Activated CD4-positive, alpha-beta T cell treated with anti-CD3 and anti-CD28 coated beads, Interleukin-2, amount 50 U/mL, for 48 hours (primary cell): ENCODE data around the gene TMC1.

Experiments
- DNase-seq, 2 experiments: peaks; one replicate each; pipeline ENCODE4 v3.0.0-alpha.2; 2020

The TMC1 gene

DNA sequence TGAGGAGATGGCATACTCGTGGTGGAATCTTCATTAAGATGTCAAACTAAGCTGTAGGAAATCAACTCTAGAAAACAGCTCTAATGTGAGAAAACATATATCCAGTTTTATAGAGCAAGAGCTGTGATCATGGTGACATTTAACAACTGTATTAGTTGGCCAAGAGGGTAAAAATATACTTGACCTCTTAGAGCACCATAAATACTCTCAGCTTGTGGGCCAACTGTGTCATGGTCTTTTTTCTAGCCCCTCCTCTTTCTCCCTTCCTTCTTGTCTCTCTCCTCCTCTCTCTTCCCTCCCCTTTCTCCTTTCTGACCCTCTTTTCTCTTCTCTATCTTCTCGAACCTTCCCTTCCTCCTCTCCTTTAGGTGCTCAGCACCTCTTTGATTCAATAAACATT, 54.7 kb downstream of the TMC1 start:
- no peak for DNase-seq

DNA sequence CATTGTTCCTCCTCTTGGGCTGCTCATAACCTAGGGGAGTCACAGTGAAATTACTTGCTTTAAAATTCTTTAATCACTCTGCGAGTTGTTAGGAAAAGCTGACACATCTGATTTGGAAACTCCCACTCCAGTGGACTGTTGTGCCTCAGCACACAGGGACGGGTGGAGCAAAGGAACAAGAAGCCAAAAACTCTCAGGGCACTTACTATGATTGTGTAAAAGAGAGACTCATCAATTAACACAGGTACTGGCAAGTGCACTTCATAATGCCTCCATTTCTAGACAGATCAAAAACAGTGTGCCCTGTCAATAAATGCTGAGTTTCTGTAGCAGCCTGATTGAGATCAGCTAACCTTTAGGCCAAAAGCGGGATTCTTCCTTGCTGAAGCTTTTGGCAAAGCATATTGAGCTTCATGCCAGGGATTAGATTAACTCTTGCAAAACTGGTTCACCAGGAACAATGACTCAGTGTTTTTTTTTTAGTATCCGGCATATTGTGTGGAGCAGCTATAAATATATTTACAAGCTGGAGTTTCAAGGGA, 55.9 kb downstream of the TMC1 start:
- no peak for DNase-seq

DNA sequence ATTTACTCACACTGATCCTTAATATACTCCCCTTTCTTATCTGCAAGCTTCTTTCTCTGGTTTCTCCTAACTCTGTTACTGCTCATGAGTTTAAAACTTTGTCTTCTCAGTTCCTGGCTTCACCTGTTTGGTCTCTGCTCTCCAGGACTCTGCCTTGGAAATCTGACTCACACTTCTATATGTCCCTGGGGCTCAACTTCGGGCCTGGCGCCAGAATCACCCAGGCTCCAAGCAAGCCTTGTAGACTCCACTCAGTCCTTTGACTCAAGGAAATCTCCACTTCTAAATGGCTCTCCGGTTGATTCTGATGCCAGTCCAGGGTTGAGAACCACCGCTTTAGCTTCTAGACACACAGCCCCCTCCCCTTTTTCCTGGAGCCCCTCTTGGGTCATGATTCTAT, 57.8 kb downstream of the TMC1 start:
- DNase-seq = no peak

DNA sequence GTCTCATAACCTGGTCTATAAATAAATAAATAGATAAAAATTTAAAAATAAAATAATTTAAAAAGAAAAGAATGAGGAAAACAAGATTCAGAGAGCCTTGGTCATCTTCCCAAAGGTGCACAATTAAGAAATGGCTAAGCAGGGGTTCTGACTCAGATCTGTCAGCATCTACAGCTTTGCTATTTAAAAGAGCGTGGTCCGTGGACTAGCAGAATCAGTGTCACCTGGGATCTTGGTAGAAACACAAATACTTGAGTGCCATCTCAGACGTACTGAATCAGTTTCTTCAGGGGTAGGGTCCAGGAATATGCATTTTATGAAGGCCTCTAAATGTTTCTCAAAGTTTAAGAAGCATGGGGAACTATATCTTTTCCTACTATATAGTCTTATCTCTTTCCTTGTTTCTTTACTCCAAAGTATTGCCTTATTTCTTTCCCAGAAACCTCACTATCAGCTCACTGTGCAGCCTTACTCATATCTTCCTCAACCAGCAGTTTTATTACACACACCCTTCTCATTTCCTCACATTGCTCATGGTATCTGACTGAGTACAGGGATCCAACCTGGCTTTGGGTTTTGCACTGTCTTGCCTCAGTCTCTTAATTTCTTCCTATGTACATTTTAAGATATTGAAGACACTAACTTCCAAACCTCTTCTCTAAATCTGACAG, 58.6 kb downstream of the TMC1 start:
- DNase-seq = no peak

DNA sequence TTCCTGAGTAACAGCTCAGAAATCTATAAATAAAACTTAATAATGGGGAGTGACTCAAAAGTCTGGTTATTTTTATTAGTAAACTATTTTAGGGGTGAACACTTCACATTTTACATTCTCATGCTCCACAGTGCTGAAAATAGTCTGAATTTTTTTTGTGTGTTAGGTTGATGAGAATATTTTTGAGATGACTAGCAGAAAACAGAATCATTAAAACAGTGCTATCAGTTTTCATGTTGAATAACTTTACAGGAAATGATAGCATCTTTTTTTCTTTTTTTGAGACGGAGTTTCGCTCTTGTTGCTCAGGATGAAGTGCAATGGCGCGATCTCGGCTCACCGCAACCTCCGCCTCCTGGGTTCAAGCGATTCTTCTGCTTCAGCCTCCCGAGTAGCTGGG, 60.3 kb downstream of the TMC1 start:
- DNase-seq = peak; percentile 35 to 48

DNA sequence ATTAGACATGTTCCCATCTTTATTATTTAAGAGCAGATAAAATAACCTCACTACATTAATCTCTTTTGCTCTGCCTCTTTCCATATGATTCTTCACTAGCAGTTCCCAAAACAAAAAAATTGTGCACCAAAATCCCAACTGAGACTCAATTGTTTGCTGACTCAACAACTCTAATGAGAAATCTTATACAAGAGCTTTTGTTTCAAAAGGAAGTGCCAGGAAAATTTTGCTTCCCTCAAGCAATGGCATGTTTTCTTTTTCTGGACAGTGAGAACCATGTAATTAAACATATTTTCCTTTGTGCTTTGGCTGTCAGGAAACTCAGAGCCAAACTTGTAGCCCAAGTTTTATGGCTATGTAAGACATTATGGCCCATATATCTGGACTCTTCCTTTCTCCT, 62.0 kb downstream of the TMC1 start:
- DNase-seq = no peak

DNA sequence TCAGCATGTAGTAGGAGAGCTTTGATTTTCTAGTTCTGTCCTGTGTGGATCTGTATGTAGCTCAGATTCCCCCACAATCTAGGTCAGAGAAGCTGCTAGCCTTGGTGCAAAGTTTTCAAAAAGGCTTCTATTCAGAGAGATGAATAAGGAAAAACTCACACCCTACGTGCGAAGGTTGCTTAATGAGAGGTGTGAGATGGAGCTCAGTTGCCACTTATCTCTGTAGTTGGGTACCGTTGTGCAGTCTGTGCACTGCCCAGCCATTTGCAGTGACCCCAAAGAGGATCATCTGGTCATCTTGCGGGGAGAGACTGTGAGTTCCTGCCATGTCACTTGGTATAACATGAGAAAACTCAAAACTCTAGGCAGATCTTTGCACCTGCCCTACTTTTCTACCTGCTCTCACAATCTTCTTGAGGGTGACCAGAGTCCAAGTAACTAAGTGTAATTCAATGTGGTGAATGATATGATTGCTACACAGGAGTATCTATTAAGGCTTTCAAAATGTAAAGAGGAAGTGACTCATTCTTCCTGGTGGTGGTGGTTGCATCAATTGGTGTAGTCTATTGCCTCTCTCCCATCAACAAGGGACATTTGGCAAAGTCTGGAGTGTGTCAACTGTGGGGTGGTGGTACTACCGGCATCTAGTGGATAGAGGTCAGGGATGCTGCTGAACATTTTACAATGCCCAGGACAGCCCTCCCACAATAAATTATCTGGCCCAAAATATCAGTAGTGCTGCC, 65.2 kb downstream of the TMC1 start:
- peak in 1 of 2 experiments; percentile 14 for DNase-seq

DNA sequence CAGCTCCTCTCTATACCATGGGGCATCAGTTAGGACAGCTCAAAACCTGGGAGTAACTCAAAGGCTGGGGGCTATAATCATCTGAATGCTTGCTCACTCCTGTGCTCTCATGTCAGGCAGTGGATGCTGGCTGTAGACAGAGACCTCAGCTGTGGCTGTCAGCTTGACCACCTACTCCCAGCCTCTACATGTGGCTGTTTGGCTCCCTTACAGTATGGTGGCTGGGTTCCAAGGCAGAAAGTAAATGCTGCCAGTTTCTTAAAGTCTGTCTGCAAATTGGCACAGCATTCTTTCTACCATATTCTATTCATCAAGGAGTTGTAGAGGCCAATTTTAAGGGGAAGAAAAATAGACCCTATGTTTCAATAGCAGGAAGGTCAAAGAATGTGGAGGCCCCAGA, 66.9 kb downstream of the TMC1 start:
- DNase-seq = no peak

DNA sequence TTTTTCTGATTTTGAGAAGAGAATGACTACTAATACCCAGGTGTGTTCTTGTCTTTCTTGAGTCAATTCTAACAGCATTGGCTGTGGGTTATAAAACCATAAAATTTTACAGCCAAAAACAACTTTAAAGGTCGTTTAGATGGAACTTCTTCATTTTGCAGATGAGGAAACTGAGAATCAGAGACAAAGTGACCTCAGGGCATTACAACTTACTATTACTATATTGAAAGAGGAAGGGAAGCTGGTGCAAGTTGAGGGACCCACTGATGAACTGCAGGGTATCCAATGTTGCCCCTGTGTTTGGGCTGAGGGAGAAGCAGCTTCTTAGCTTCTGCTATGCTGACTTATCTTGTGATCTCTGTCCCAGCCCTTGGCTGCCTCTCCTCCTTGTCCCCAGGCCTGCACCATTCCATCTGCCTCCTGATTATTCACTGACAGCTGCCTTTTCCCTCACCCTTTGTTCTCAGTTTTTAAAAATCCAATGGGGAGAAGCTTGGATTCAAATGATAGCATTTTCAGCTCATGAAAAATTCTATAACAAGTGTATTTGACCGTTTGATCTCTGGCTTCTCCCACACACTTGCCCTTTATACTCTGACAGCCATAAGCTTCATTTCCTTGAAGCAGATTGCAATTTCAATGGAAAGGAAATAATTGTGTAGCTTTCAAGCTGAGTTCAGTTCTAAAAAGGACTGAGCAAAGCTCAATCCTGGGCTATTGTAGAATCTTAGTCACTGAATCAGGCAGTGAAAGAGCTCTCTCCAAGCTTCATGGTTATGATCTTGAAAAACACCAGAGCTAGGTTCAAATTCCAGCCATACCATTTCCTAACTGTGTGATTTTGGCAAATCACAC, 68.5 kb downstream of the TMC1 start:
- no peak for DNase-seq

DNA sequence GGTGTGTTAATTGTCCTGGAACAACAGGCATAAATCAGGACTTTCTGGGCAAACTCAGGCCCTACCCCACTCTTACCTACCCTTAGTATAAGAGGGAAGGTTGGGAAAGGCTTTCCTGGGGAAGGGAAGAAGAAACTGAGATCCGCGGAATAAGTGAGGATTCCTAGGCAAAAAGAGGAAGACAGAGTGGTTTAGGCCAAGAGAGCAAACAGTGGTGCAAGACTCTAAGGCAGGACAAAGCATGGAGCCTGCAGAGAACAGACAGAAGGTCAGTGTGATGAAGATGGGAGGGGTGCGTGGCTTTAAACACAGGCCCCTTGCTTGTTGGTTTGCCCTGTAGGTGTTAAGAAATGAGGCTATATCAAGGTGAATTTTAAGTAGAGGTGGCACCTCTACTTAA, 69.4 kb downstream of the TMC1 start:
- DNase-seq = no peak

DNA sequence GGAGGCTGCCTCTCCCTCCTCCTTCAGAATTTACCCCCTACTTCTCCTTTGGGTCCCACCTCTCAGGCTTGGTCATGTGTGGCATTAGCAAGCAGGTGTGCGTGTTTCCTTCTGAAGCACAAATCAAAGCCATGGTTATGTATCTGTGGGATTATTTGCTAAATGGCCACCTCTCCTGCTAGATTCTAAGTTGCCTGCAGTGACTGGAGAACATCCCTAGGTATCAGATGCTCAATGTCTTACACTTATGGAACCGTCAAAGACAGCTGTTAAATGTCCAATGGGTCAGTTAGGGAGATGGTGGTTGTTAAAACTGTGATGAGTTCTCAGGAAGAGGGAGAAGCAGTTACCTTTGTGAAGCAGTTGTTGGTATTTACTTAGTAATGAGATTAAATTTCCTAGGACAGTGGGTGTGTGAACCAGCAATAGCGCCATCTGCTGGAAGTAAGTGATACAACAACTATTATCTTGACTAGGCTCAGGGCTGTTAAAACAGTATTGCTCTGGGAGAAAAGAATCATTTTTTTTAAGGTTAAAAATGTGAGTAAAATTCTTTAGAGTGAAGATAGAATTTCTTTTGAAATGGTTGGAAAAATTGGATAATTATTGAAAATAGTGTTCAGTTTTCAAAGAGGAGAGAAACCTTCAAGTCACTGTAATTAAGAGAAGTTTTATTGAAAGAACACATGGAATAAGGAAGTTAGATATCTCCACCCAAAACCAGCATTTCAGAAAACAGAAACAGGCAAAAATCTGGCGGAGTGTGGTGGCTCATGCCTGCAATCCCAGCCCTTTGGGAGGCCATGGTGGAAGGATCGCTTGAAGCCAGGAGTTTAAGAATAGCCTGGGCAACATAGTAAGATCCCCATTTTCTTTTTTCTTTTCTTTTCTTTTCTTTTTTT, 71.3 kb downstream of the TMC1 start:
- peak in 1 of 2 experiments; percentile 15 for DNase-seq

DNA sequence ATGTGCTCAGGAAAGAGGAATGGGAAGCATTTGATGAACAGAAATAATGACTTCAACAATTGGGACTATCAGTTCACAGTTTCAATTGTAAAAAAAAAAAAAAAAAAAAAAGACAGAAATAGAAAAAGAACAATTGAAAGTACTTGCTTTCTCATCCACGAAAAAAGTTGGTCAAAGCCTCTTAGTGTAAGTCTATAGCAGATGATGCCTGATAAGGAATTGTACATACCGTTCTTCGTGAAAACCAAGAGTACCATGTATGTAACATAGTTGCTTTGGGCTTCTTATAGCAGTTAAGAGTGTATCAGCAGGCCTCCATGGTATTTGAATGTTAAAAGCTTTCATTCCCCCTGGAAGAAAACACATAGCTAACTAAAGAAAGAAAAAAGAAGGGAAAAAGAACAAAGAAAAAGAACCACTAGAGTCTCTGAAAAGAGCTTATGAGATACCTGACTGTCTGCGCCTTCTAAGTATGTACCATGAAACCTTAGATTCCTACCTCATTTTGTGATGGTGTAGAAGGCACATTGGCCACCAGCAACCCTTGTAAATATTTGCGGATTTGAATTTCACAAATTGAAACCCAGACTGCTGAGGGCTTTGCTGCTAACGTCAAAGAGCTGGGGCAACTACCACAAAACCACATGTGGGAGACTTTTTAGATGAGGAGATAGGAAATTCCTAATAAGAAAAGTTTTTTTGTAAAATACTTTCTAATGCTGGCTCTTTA, 75.2 kb downstream of the TMC1 start:
- peak in 1 of 2 experiments; percentile 7 for DNase-seq

DNA sequence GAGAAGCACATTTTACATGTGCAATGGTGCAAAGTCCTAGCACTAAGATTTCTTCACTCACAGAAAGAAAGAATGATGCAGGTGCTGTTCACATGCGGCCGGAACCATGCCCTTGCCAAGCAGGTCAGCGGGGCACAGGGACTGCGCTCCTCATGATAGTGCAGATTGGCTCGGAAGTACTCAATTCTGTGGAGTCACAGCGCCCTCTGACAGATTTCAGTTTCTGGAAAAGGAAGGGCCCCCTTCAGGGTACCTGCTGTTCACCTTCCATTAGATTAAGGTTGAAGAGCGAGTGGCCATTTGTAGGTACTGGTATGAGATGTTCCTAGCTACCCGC, 75.7 kb downstream of the TMC1 start:
- DNase-seq = peak in 1 of 2 experiments; percentile 14

DNA sequence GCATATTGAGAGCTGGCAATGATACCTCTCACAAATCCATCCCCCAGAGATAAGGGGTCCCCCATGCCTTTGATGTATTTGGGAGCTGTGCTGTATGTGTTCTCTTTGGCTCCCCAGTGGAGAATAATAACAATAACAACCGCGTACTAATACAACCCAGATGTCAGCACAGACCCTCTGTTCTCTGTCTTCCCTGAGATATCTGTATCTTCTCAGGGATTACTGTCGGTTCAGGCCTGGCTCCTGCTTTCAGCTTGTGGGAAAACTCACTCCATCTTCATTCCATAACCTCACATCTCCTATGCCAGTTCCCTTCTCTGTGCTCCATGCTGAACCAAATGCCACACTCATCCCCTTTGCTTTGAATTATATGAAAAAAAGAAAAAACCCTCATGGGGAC, 76.2 kb downstream of the TMC1 start:
- no peak for DNase-seq

DNA sequence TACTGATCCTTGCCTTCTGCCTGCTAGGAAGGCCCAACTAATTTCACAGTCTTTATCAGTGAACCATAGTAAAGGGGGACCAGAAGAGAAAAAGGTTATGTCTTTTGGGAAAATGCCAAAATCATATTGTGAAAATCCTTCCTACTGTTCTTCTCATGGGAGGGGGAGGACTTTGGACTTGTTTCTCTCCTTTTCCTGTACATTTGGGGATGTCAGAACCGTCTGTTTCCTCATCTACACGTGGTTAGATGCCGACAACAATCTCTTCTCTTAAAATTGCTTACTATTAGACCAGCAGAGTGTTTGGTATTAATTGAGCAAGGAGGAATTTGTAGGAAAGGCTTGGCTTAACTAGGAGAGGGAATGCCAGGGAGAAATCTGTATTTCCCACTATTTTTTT, 77.2 kb downstream of the TMC1 start:
- no peak for DNase-seq

DNA sequence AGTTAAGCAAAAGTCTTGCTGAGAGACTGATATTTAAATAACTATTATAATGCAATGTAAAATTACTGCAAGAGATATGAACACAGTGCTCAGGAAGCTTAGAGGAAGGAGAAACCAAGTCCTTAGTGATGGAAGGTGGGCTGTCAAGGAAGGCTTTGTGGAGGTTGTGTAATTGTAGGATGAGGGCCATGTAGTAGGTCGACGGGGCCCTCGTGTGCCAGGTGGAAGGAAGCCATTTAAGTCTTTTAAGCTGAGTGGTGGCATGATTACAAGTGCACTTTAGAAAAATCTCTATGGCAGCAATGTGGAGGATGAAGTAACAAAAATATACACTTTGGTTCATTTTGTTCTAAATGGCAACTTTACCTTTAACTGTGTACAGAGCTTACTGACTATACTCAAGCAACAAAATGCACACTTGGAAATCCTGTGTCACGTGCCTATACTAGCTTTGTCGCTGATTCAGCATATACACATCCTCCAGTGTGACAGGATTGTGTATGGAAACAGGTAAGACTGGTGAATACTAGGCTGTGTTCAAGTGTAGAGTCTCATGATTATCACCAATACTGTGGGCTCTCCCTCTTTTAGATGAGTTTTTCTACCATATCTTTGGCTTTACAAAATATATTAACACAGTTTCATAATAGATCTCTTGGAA, 78.6 kb downstream of the TMC1 start:
- no peak for DNase-seq

DNA sequence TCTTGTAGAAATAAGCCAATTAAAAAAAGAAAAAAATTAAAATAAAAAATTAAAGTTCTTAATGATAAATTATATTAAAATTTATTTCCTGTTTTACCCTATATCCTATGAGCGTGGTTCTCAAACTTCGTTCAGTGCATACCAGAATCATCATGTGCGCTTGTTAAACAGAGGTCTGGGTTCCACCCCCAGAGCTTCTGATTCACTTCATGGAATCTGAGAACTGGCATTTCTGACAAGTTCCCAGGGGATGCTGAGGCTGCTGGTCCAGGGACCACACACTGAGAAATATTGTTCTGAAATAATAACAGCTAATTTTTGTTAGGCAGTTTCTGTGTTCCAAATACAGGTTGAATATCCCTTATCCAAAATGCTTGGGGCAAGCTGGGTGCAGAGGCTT, 79.3 kb downstream of the TMC1 start:
- DNase-seq = no peak

DNA sequence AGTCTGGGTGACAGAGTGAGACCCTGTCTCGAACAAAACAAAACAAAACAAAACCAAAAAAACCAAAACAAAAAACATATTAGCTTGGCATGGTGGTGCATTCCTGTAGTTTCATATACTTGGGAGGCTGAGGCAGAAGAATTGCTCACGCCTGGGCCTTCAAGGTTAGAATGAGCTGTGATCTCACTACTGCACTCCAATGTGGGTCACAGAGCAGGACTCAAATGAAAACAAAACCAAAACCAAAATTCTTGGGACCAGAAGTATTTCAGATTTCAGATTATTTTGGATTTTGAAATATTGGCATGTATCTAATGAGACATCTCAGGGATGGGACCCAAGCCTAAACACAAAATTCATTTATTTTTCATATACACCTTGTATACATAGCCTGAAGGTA, 80.2 kb downstream of the TMC1 start:
- no peak for DNase-seq

DNA sequence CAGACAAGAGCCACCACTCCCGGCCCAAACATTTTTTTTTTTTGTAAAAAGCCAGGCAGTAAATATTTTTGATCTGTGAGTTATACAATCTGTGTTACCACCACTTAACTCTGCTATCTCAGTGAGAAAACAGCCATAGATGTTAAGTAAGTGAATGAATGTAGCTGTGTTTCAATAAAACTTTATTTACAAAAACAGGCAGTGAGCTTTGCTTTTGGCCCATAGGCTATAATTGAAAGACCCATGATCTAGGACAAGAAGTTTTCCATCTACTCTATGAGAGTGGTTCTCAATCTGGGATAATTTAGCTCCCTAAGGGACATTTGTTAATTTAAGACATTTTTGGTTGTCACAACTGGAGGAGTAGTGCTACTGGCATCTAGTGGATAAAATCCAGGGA, 91.0 kb downstream of the TMC1 start:
- no peak for DNase-seq

DNA sequence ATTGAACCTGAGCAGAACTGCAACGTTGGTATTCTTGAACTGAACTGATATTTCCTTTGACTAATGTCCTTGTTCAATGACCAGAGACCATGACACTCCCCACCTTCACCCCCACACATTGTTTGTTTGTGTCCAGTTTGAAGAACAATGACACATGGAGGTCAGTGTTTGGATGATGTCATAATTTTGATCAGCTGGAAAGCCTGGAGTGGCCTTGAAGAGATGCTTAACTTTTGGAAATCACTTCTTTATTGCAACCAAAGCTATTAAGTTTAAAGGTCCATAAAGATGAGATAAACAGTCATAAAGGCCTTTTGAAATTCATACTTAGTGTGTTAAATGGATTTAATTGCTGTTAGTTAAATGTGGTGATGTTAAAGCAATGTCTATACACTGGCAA, 92.7 kb downstream of the TMC1 start:
- DNase-seq = no peak

DNA sequence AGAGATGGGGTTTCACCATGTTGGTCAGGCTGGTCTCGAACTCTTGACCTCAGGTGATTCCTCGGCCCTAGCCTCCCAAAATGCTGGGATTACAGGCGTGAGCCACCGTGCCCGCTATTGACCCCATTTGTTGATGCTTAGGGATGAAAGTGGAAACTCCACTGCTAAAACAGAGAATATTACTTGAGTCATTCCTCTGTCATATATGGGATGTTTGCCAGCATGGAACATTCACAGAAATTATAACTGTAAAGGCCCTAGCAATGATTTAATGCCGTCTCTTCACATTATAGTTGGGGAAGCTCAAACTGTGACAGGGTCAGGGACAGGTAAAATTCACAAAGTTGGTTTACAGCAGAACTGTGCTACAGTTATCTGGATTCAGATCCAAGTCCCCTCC, 94.5 kb downstream of the TMC1 start:
- no peak for DNase-seq
